Measurements from ENCODE around the gene ASPM. TPM values are rescaled to one million over a fixed set of nuclear protein-coding genes. Genes with fewer than 3 reads are reported as not detected.

ASPM gene
- polyA plus RNA-seq, 3 donors = 0.01 to 0.08 (median 0.05) TPM

GRCh38 chr1:197106869-197107268 is 39.6 kb downstream of the ASPM start:
- no peaks in the 10 kb centered on the region for H3K27me3 ChIP-seq (ENCODE audit: control insufficient read depth in 2 of 2, insufficient read depth in 2 of 2, low read length in 2 of 2)
- H3K9me3 ChIP-seq (replicated peaks in 1 of 2; ENCODE audit: control insufficient read depth in 1 of 2, insufficient read depth in 1 of 2, low read length in 2 of 2) = peaks cover 0 to 4% of the 10 kb centered on the region in 2 donors
- Mint-ChIP-seq H3K27ac (no peak overlapping the region), H3K4me3 (no peak overlapping the region), H3K27me3 (ENCODE audit: low read depth in 3 of 3) (peaks cover 0 to 2% (median 0%) of the 10 kb centered on the region in 3 donors), H3K9me3 (peaks cover 0 to 6% (median 2%) of the 10 kb centered on the region in 7 donors), H3K4me1 (no peaks in the 10 kb centered on the region), H3K36me3 (peaks cover 65 to 72% of the 10 kb centered on the region in 2 donors)
- no peaks in the 10 kb centered on the region for H3K4me1 ChIP-seq (ENCODE audit: control insufficient read depth in 1 of 2, insufficient read depth in 2 of 2, low read length in 2 of 2)
- no peak for DNase-seq
- TF ChIP-seq CTCF (IDR thresholded peaks at IDR 0.05) = no peak
- no peak overlapping the region for H3K9ac ChIP-seq (ENCODE audit: insufficient read depth, low read length, poor library complexity, severe bottlenecking)
- intact Hi-C loops (cut with micrococcal nuclease) = no loop called here
- H3K27ac ChIP-seq (ENCODE audit: low read depth in 1 of 2, low read length in 2 of 2) = no peak overlapping the region
- peaks cover 41 to 85% of the 10 kb centered on the region in 2 donors for H3K36me3 ChIP-seq (replicated peaks in 1 of 2; ENCODE audit: control insufficient read depth in 1 of 2, insufficient read depth in 2 of 2, low read length in 2 of 2)
- H3K4me3 ChIP-seq (replicated peaks in 1 of 3; ENCODE audit: low read depth in 2 of 3, low read length in 3 of 3) = no peak overlapping the region
- no peak overlapping the region for H3K4me2 ChIP-seq (replicated peaks; ENCODE audit: extremely low read depth, low read length, poor library complexity, severe bottlenecking)
- no peaks in the 10 kb centered on the region for H4K20me1 ChIP-seq (ENCODE audit: insufficient read depth, low read length)
- no peak overlapping the region for H2AFZ ChIP-seq (ENCODE audit: insufficient read depth, low read depth, low read length, poor library complexity, severe bottlenecking)
- WGBS (ENCODE audit: insufficient coverage) = 100% methylated on average over 1 of the region's 1 CpG
- H3K79me2 ChIP-seq (ENCODE audit: insufficient read depth, low read length) = no peaks in the 10 kb centered on the region

GRCh38 chr1:197103300-197103699 is 43.2 kb downstream of the ASPM start:
- no peaks in the 10 kb centered on the region for H4K20me1 ChIP-seq (ENCODE audit: insufficient read depth, low read length)
- Mint-ChIP-seq H3K4me1 (no peaks in the 10 kb centered on the region), H3K4me3 (no peak overlapping the region), H3K27me3 (ENCODE audit: low read depth in 3 of 3) (no peaks in the 10 kb centered on the region), H3K27ac (no peak overlapping the region), H3K9me3 (peaks cover 0 to 6% (median 2%) of the 10 kb centered on the region in 7 donors), H3K36me3 (peaks cover 45 to 49% of the 10 kb centered on the region in 2 donors)
- H3K27me3 ChIP-seq (ENCODE audit: control insufficient read depth in 2 of 2, insufficient read depth in 2 of 2, low read length in 2 of 2) = no peaks in the 10 kb centered on the region
- 100% methylated on average over 1 of the region's 5 CpGs for WGBS (ENCODE audit: insufficient coverage)
- H3K36me3 ChIP-seq (replicated peaks in 1 of 2; ENCODE audit: control insufficient read depth in 1 of 2, insufficient read depth in 2 of 2, low read length in 2 of 2) = peaks cover 25 to 50% of the 10 kb centered on the region in 2 donors
- no peaks in the 10 kb centered on the region for H3K79me2 ChIP-seq (ENCODE audit: insufficient read depth, low read length)
- no peak overlapping the region for H3K27ac ChIP-seq (ENCODE audit: low read depth in 1 of 2, low read length in 2 of 2)
- H2AFZ ChIP-seq (ENCODE audit: insufficient read depth, low read depth, low read length, poor library complexity, severe bottlenecking) = no peak overlapping the region
- H3K9ac ChIP-seq (ENCODE audit: insufficient read depth, low read length, poor library complexity, severe bottlenecking) = no peak overlapping the region
- H3K9me3 ChIP-seq (replicated peaks in 1 of 2; ENCODE audit: control insufficient read depth in 1 of 2, insufficient read depth in 1 of 2, low read length in 2 of 2) = peaks cover 0 to 4% of the 10 kb centered on the region in 2 donors
- no peaks in the 10 kb centered on the region for H3K4me1 ChIP-seq (ENCODE audit: control insufficient read depth in 1 of 2, insufficient read depth in 2 of 2, low read length in 2 of 2)
- no peak for DNase-seq
- no peak overlapping the region for H3K4me3 ChIP-seq (replicated peaks in 1 of 3; ENCODE audit: low read depth in 2 of 3, low read length in 3 of 3)
- no peak for TF ChIP-seq CTCF (IDR thresholded peaks at IDR 0.05)
- no peak overlapping the region for H3K4me2 ChIP-seq (replicated peaks; ENCODE audit: extremely low read depth, low read length, poor library complexity, severe bottlenecking)
- intact Hi-C loops (cut with micrococcal nuclease) = no loop called here
